Myocyte (in vitro differentiated cells): ENCODE results near the gene MARF1. TPM values are rescaled to one million over a fixed set of nuclear protein-coding genes. Genes with fewer than 3 reads are reported as not detected.
A peak's percentile ranks its signal among the peaks of the same experiment; 100 is the strongest.
"Not testable (repeated sequence)": the region's sequence is repeated elsewhere in the genome, so short reads cannot be mapped to it uniquely, and the experiment has no call there.

Experiments used
- DNase-seq: peaks from one replicate; pipeline ENCODE4 v3.0.0-alpha.2; 2012; ENCODE audit warnings: low read depth
- polyA plus RNA-seq: library from polyadenylated mRNA; unstranded; fragments of >200 nt; gene quantifications from one replicate; pipeline ENCODE4 v1.2.1, GENCODE V29; 2012; ENCODE audit warnings: missing spikeins
- total RNA-seq: library from RNA; depleted of rRNA; stranded (reverse); fragments of >200 nt; gene quantifications from 2 replicates; pipeline ENCODE4 v1.2.3, GENCODE V29; 2014

Gene MARF1
- total RNA-seq: 12.3 and 16.2 TPM in 2 replicates
- 15.8 TPM for polyA plus RNA-seq

GRCh38 chr16:15643048-15643945 is at the start of gene MARF1:
Gene MARF1 (minus strand): TSS chr16:15643154. CDS start chr16:15639233, 3,921 bp downstream.
- peak; percentile 97 for DNase-seq

DNA sequence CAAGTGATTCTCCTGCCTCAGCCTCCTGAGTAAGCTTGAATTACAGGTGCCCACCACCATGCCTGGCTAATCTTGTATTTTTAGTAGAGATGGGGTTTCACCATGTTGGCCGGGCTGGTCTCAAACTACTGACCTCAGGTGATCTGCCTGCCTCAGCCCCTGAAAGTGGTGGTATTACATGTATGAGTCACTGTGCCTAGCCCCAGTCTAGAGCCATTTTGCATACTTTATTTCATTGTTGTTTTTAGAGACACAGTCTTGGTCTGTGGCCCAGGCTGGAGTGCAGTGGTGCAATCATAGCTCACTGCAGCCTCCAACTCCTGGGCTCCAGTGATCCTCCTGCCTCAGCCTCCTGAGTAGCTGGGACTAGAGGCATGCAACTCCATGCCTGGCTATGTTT is 49.6 kb upstream of the MARF1 start:
- not testable (repeated sequence) for DNase-seq

DNA sequence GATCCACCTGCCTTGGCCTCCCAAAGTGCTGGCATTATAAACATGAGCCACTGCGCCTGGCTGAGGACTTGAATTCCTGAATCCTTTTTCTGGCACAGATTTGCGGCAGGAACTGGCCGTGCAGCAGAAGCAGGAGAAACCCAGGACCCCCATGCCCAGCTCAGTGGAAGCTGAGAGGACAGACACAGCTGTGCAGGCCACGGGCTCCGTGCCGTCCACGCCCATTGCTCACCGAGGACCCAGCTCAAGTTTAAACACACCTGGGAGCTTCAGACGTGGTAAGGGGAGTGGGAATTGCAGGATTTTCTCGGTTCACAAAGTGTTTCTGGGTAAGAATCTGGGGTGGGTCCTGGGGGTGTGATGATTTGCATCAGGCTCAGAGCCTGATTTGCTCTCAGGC is 48.1 kb upstream of the MARF1 start:
- DNase-seq: no peak

GRCh38 chr16:15690296-15690695 is 47.3 kb upstream of the MARF1 start:
- no peak for DNase-seq

DNA sequence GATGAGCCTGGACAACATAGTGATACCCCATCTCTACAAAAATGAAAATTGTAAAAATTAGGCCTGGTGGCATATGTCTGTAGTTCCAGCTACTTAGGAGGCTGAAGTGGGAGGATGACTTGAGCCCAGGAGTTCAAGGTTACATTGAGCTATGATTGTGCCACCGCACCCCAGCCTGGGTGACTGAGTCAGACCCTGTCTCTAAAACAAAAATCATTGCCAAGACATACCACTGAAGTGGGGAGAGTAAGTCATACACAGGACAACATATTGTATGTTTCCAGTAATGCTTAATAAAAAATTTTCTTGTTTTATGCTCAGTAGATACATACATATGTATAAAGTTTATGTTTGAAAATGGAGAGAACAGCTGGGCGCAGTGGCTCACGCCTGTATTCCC is 46.3 kb upstream of the MARF1 start:
- DNase-seq: no peak

GRCh38 chr16:15686287-15686686 is 43.3 kb upstream of the MARF1 start:
- DNase-seq: peak; percentile 63

- peak; percentile 77 for DNase-seq
Observed at GRCh38 chr16:15682105-15682570, 39.2 kb upstream of the MARF1 start.

- no peak for DNase-seq
Observed at GRCh38 chr16:15677447-15677846, 34.5 kb upstream of the MARF1 start.

GRCh38 chr16:15676506-15676905 is 33.6 kb upstream of the MARF1 start:
- DNase-seq: no peak

- DNase-seq: no peak
Observed at GRCh38 chr16:15674571-15674970, 31.6 kb upstream of the MARF1 start.

- peak; percentile 89 for DNase-seq
Observed at GRCh38 chr16:15672514-15673167, 29.7 kb upstream of the MARF1 start.

DNA sequence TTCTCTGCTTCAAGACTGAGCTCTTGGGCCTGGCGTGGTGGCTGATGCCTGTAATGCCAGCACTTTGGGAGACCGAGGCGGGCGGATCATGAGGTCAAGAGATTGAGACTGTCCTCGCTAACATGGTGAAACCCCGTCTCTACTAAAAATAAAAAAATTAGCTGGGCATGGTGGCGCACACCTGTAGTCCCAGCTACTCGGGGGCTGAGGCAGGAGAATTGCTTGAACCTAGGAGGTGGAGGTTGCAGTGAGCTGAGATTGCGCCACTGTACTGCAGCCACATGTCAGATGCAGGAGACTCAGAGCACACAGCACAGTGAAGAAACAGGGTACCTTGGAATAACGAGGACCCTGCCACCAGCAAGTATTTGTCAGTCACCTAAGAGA is 29.2 kb upstream of the MARF1 start:
- not testable (repeated sequence) for DNase-seq

DNA sequence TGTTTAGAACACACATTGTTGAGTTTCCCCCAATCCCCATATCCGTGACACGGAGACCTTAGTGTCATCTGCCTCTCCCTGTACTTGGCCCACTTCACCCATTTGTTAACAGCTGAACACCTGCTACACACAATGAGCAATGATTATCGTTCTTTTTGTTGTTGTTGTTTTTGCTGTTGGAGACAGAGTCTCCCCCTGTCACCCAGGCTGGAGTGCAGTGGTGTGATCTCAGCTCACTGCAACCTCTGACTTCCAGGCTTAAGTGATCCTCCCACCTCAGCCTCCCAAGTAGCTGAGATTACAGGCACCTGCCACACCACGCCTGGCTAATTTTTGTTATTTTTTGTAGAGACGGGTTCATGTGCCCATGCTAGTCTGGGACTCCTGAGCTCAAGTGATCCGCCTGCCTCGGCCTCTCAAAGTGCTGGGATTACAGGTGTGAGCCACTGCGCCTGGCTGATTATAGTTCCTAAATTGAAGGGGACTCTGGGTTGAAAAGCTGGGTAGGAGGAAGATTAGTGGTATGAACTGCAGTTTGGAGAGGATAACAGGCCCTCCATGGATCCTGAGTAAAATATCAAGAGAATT is 28.7 kb upstream of the MARF1 start:
- DNase-seq: no peak

DNA sequence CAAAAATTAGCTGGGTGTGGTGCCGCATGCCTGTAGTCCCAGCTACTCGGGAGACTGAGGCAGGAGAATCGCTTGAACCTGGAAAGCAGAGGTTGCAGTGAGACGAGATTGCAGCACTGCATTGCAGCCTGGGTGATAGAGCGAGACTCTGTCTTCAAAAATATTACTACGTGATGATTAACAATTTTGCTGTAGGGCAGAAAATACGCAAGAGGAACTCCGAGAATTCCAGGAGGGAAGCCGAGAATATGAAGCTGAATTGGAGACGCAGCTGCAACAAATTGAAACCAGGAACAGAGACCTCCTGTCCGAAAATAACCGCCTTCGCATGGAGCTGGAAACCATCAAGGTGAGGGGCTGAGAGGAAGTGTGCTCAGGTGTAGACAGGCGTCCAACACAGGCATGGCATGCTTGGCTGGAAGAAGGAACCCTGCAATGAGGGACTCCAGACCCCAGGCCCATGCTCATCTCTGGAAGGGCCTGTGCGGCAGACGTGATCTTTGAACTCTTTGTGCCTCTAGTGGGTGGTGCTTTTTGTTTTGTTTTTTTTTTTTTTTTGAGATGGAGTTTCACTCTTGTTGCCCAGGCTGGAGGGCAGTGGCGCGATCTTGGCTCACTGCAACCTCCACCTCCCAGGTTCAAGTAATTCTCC is 24.3 kb upstream of the MARF1 start:
- no peak for DNase-seq

GRCh38 chr16:15665107-15665506 is 22.2 kb upstream of the MARF1 start:
- no peak for DNase-seq

GRCh38 chr16:15660203-15660601 is 17.2 kb upstream of the MARF1 start:
- DNase-seq: no peak

DNA sequence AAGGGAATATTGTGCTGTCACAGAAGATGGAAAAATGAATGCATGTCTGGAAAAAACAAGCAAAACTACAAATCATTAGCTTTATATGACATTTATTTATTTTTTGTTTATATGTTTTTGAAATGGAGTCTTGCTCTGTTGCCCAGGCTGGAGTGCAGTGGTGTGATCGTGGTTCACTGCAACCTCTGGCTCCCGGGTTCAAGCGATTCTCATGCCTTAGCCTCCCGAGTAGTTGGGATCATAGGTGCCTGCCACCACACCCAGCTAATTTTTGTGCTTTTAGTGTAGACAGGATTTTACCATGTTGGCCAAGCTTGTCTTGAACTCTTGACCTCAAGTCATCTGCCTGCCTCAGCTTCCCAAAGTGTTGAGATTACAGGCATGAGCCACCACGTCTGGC is 15.6 kb upstream of the MARF1 start:
- no peak for DNase-seq

- DNase-seq: no peak
Observed at GRCh38 chr16:15658149-15658548, 15.2 kb upstream of the MARF1 start.

- DNase-seq: not testable (repeated sequence)
Observed at GRCh38 chr16:15655561-15655960, 12.6 kb upstream of the MARF1 start.

GRCh38 chr16:15654591-15654990 is 11.6 kb upstream of the MARF1 start:
- DNase-seq: no peak

DNA sequence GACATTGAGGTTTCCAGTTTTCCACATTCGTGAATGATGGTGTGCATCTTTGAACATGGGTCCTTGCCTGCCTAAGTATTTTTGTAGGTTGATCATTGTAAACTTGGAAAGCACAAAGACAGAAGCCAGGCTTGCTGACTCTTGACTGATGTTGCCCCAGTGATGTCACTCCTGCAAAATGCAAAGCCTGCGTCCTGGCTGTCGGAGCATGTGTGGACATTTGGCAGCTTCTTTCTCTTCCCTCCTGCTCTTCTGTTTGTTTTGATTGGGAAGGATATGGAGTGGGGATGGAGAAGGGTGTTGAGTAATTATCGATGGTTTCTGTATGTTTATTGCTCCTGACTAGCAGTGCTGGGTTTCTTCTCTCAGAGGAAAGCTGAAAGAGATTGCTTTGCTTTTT is 10.3 kb upstream of the MARF1 start:
- DNase-seq: peak; percentile 35
